HepG2 (cell line): ENCODE data around the gene SULT6B1. TPM values are rescaled to one million over a fixed set of nuclear protein-coding genes. Genes with fewer than 3 reads are reported as not detected.

ENCODE experiments used
- ATAC-seq: fragments of 200-7000 bp; cut with Tn5 transposase; 3 replicates; pipeline ENCODE4 v1.9.1; 2020; ENCODE audit warnings: mild to moderate bottlenecking, moderate library complexity
- BruUV-seq: library from RNA; stranded (reverse); fragments of 400-500 nt; replicated peaks from 2 replicates; lab custom pipeline; 2021; lab: Mats Ljungman, UMichigan
- CTCF ChIA-PET: fragments of 300-600 bp; formaldehyde crosslinking; extraction: SDS; loops from one replicate; lab custom pipeline; 2021; ENCODE audit warnings: low total read pairs, inconsistent platforms, low intra/inter-chr PET ratio; lab: Yijun Ruan, JAX
- POLR2A ChIA-PET: fragments of 350-600 bp; sonication (Branson Sonifier 250); formaldehyde crosslinking; loops from one replicate; lab custom pipeline; 2020; ENCODE audit warnings: antibody characterized with exemption, inconsistent platforms; lab: Yijun Ruan, JAX
- DNase-seq: peaks from one replicate; pipeline ENCODE4 v3.0.0-alpha.2; 2015; ENCODE audit warnings: low spot score
- FAIRE-seq: peaks from 3 replicates; lab custom pipeline; 2011; peaks lifted over from hg19 to GRCh38; lab: Jason Lieb, UNC
- H2AFZ ChIP-seq: one replicate; pipeline ENCODE4 v1.6.1; 2011; ENCODE audit warnings: low read length, inconsistent platforms
- H3K27ac ChIP-seq: fragments of 300-600 bp; 3 replicates; pipeline ENCODE4 v1.8.0; 2011; ENCODE audit warnings: mixed run types, mild to moderate bottlenecking, mixed read lengths, low read length, inconsistent platforms; ENCODE audit not compliant: insufficient read depth; ENCODE audit errors: extremely low read length
- H3K27me3 ChIP-seq, 2 experiments: fragments of 200-600 bp in 1 of 2; 2 replicates in 1 of 2; 3 replicates in 1 of 2; pipeline versions ENCODE4 v1.6.0 to v1.8.0; 2011; ENCODE audit warnings: low read length in 2 of 2, mild to moderate bottlenecking in 2 of 2, moderate library complexity in 2 of 2, inconsistent platforms in 1 of 2; ENCODE audit not compliant: insufficient read depth in 2 of 2, control insufficient read depth in 1 of 2
- H3K36me3 ChIP-seq, 2 experiments: fragments of 200-600 bp in 1 of 2; replicated peaks in 1 of 2; 2 replicates in 1 of 2; 3 replicates in 1 of 2; pipeline versions ENCODE4 v1.5.1 to v1.8.0; 2011; ENCODE audit warnings: low read length in 2 of 2, inconsistent platforms in 1 of 2; ENCODE audit not compliant: insufficient read depth in 2 of 2, control insufficient read depth in 1 of 2
- H3K4me1 ChIP-seq: 2 replicates; pipeline ENCODE4 v1.5.1; 2012; ENCODE audit warnings: low read length, inconsistent platforms; ENCODE audit not compliant: insufficient read depth
- H3K4me2 ChIP-seq: 2 replicates; pipeline ENCODE4 v1.6.0; 2011; ENCODE audit warnings: low read depth, low read length, inconsistent platforms
- H3K4me3 ChIP-seq, 3 experiments: fragments of 200-600 bp in 1 of 3; sonication (generic), shearing (Covaris generic) in 1 of 3; replicated peaks in 1 of 3; 2 replicates each; pipeline ENCODE4 v1.5.1; 2011 to 2016; ENCODE audit warnings: low read length in 3 of 3, inconsistent platforms in 2 of 3, low read depth in 2 of 3, mild to moderate bottlenecking in 2 of 3, control low read depth in 1 of 3, mixed read lengths in 1 of 3; ENCODE audit not compliant: insufficient read depth in 1 of 3
- H3K79me2 ChIP-seq: one replicate; pipeline ENCODE4 v1.6.1; 2011; ENCODE audit warnings: low read length, inconsistent platforms; ENCODE audit not compliant: insufficient read depth
- H3K9ac ChIP-seq: 2 replicates; pipeline ENCODE4 v1.6.0; 2011; ENCODE audit warnings: mild to moderate bottlenecking, low read depth, low read length, inconsistent platforms; ENCODE audit not compliant: insufficient read depth
- H3K9me3 ChIP-seq: 2 replicates; pipeline ENCODE4 v1.5.1; 2012; ENCODE audit warnings: mild to moderate bottlenecking, low read length
- H4K20me1 ChIP-seq: 2 replicates; pipeline ENCODE4 v1.6.0; 2011; ENCODE audit warnings: inconsistent platforms, mild to moderate bottlenecking, low read length, moderate library complexity; ENCODE audit not compliant: insufficient read depth
- DMTF1 ChIP-seq: sonication (generic); formaldehyde crosslinking; IDR thresholded peaks from 2 replicates; pipeline ENCODE4 v1.4.0; 2020; ENCODE audit warnings: mild to moderate bottlenecking, missing genetic modification reagents
- HDAC6 ChIP-seq: fragments of 200-600 bp; sonication (generic); IDR thresholded peaks from 2 replicates; pipeline ENCODE4 v1.7.0; 2017; ENCODE audit warnings: mild to moderate bottlenecking, antibody characterized with exemption, low read length, low read depth
- JARID2 ChIP-seq: sonication (generic); formaldehyde crosslinking; IDR thresholded peaks from 2 replicates; pipeline ENCODE4 v1.8.1; 2023; ENCODE audit warnings: missing genetic modification reagents, inconsistent platforms; ENCODE audit not compliant: insufficient replicate concordance
- MAFF ChIP-seq: IDR thresholded peaks from 2 replicates; pipeline ENCODE4 v1.6.1; 2011; ENCODE audit warnings: low read depth, low read length, improper control_type of control experiment
- MAFK ChIP-seq, 2 experiments: IDR thresholded peaks in 1 of 2; conservative IDR thresholded peaks in 1 of 2; 2 replicates each; pipeline ENCODE4 v1.6.1; 2011; ENCODE audit warnings: improper control_type of control experiment in 2 of 2, low read length in 2 of 2
- NFE2L2 ChIP-seq: fragments of 150-350 bp; IDR thresholded peaks from 2 replicates; pipeline ENCODE4 v1.6.1; 2014; ENCODE audit warnings: low read length
- RBFOX2 ChIP-seq: fragments of 200-400 bp; formaldehyde crosslinking; IDR thresholded peaks from 2 replicates; pipeline ENCODE4 v1.6.1; 2017; ENCODE audit warnings: low read depth, mild to moderate bottlenecking, low read length
- RFX5 ChIP-seq: IDR thresholded peaks from 2 replicates; pipeline ENCODE4 v1.6.1; 2011; ENCODE audit warnings: low read depth, low read length, improper control_type of control experiment
- RXRB ChIP-seq: IDR thresholded peaks from 2 replicates; pipeline ENCODE4 v1.6.1; 2016; ENCODE audit warnings: borderline replicate concordance, missing genetic modification reagents, missing compliant biosample characterization
- ZBTB3 ChIP-seq: sonication (generic); formaldehyde crosslinking; IDR thresholded peaks from 2 replicates; pipeline ENCODE4 v1.4.0; 2020; ENCODE audit warnings: low read depth, mild to moderate bottlenecking, moderate library complexity, missing genetic modification reagents, borderline replicate concordance
- ZNF3 ChIP-seq: IDR thresholded peaks from 2 replicates; pipeline ENCODE4 v1.7.0; 2017; ENCODE audit warnings: inconsistent platforms
- ZNF44 ChIP-seq: sonication (generic); formaldehyde crosslinking; IDR thresholded peaks from 2 replicates; pipeline ENCODE4 v1.5.1; 2020; ENCODE audit warnings: mild to moderate bottlenecking, missing genetic modification reagents
- ZNF615 ChIP-seq: sonication (generic); formaldehyde crosslinking; IDR thresholded peaks from 2 replicates; pipeline ENCODE4 v1.5.0; 2020; ENCODE audit warnings: mild to moderate bottlenecking, missing genetic modification reagents, borderline replicate concordance
- WGBS: methylation state at CpG from one replicate; pipeline ENCODE4 v1.1.6; 2017; ENCODE audit warnings: low lambda C conversion rate; 5-methylcytosine and 5-hydroxymethylcytosine counted together
- in situ Hi-C: cut with HindIII; loops from 2 replicates; pipeline ENCODE4 v1.10.0; 2017; ENCODE audit warnings: low pct_unique_long_range_greater_than_20kb; ENCODE audit not compliant: extremely low pct_ligation_motif_present
- intact Hi-C: fragments of 100-400 bp; cut with micrococcal nuclease; formaldehyde crosslinking; loops from one replicate; pipeline ENCODE4 v1.10.0; 2022; ENCODE audit not compliant: unreplicated experiment
- polyA plus RNA-seq, 8 experiments: library from polyadenylated mRNA; depleted of rRNA in 3 of 8; stranded (reverse) in 7 of 8; unstranded in 1 of 8; fragments of >200 nt; fragmentation: Illumina TruSeq in 4 of 8; extraction: Trizol in 4 of 8; gene quantifications; 2 replicates each; pipeline versions ENCODE4 v1.2.1 to v1.2.3, GENCODE V29; 2011 to 2016; ENCODE audit warnings: low read depth in 4 of 8, missing spikeins in 1 of 8, mixed read lengths in 1 of 8; ENCODE audit not compliant: insufficient read depth in 1 of 8
- total RNA-seq, 5 experiments: library from RNA; depleted of rRNA; stranded (reverse); fragments of >200 nt; fragmentation: Illumina TruSeq; extraction: Trizol; gene quantifications; 2 replicates each; pipeline ENCODE4 v1.2.3, GENCODE V29; 2016; ENCODE audit warnings: low read depth in 1 of 5

The SULT6B1 gene
- total and polyA plus RNA-seq, 2 of the 13 experiments (the other 11 are each of a cell fraction or from before 2014, with no cell fraction given): not detected

- no peak for FAIRE-seq
- TF ChIP-seq NFE2L2: peak; percentile 95
- TF ChIP-seq ZNF615 (CRISPR knock-in tag): no peak
- 0 out of 2 replicates have a peak, but pooled peaks have one; percentile 14 for TF ChIP-seq RBFOX2
- TF ChIP-seq MAFF: peak; percentile 92
- peak; percentile 95 for TF ChIP-seq MAFK (conservative IDR thresholded peaks at IDR 0.05 in 1 of 2, IDR thresholded peaks at IDR 0.05 in 1 of 2; ENCODE audit: low read length in 2 of 2)
These were observed 26.8 kb upstream of the SULT6B1 start for GRCh38 chr2:37215250-37215649.

GRCh38 chr2:37211939-37212338 is 23.5 kb upstream of the SULT6B1 start:
- 94% methylated on average over 3 of the region's 3 CpGs for WGBS
- POLR2A ChIA-PET: no interaction called here
- DNase-seq (no peak), ATAC-seq (no peak; the same call in 2 of the 3 replicates), FAIRE-seq (no peak)
- Histone ChIP-seq H3K79me2 (peaks cover 27% of the 10 kb centered on the region), H3K4me3 (no peak overlapping the region), H4K20me1 (no peaks in the 10 kb centered on the region), H2AFZ (no peak overlapping the region), H3K4me1 (peaks cover 13% of the 10 kb centered on the region), H3K27me3 (no peaks in the 10 kb centered on the region), H3K4me2 (no peak overlapping the region), H3K36me3 (peaks cover 18 to 91% of the 10 kb centered on the region in 2 experiments), H3K27ac (no peak overlapping the region), H3K9ac (no peak overlapping the region), H3K9me3 (peaks cover 23% of the 10 kb centered on the region)
- no TSS peak for BruUV-seq
- CTCF ChIA-PET: no interaction called here
- in situ Hi-C loops (no loop called here), intact Hi-C loops (no loop called here)
- no peak for TF ChIP-seq ZBTB3 (CRISPR knock-in tag)
- TF ChIP-seq ZNF44: no peak
- no peak for TF ChIP-seq ZNF3
- no peak for TF ChIP-seq RXRB (CRISPR knock-in tag)
- no peak for TF ChIP-seq DMTF1
- TF ChIP-seq RFX5: no peak
- no peak for TF ChIP-seq HDAC6
- TF ChIP-seq JARID2: no peak

More at GRCh38 chr2:37215250-37215649, 26.8 kb upstream of the SULT6B1 start:
- CTCF ChIA-PET: no interaction called here
- H4K20me1 ChIP-seq: no peaks in the 10 kb centered on the region
- BruUV-seq: no TSS peak
- DNase-seq (no peak), ATAC-seq (no peak)
- no peaks in the 10 kb centered on the region for H3K27me3 ChIP-seq
- H3K4me2 ChIP-seq: no peak overlapping the region
- H3K79me2 ChIP-seq: no peaks in the 10 kb centered on the region
- no peak overlapping the region for H3K9ac ChIP-seq
- H2AFZ ChIP-seq: no peak overlapping the region
- 95% methylated on average over 1 of the region's 1 CpG for WGBS
- in situ Hi-C loops: no loop called here
- peaks cover 13% of the 10 kb centered on the region for H3K4me1 ChIP-seq
- no peaks in the 10 kb centered on the region for H3K9me3 ChIP-seq
- POLR2A ChIA-PET: interaction anchor here (0.8 kb wide), 1 partner anchor 18 kb away, joined by 3 read pairs; no protein-coding TSS in a partner anchor
- peaks cover 17 to 77% of the 10 kb centered on the region in 2 experiments for H3K36me3 ChIP-seq
- intact Hi-C loops: no loop called here
- peak overlapping the region; percentile 6 for H3K27ac ChIP-seq
- H3K4me3 ChIP-seq: no peak overlapping the region
